Calu3 (cell line): Measurements from ENCODE around the gene DNAH7. TPM values are rescaled to one million over a fixed set of nuclear protein-coding genes. Genes with fewer than 3 reads are reported as not detected.

ENCODE experiments used
- BruUV-seq: library from RNA; stranded (reverse); fragments of 400-500 nt; replicated peaks from 2 replicates; lab custom pipeline; 2021; lab: Mats Ljungman, UMichigan
- CTCF ChIA-PET: fragments of 300-600 bp; sonication (Branson Sonifier 250); formaldehyde crosslinking; loops from one replicate; lab custom pipeline; 2022; ENCODE audit warnings: antibody characterized with exemption; lab: Charles Lee
- DNase-seq: peaks from one replicate; pipeline ENCODE4 v3.0.0; 2022
- H3K27ac Mint-ChIP-seq: one replicate; pipeline ENCODE4 v1.8.0; 2022; ENCODE audit warnings: mixed read lengths; ENCODE audit not compliant: unreplicated experiment
- H3K27me3 Mint-ChIP-seq: one replicate; pipeline ENCODE4 v1.8.0; 2022; ENCODE audit warnings: mixed read lengths; ENCODE audit not compliant: unreplicated experiment
- H3K36me3 Mint-ChIP-seq: one replicate; pipeline ENCODE4 v1.8.0; 2022; ENCODE audit warnings: mild to moderate bottlenecking, moderate library complexity, mixed read lengths; ENCODE audit not compliant: insufficient read depth, unreplicated experiment
- H3K4me1 Mint-ChIP-seq: one replicate; pipeline ENCODE4 v1.8.0; 2022; ENCODE audit warnings: mild to moderate bottlenecking, low read depth, mixed read lengths; ENCODE audit not compliant: unreplicated experiment
- H3K4me3 Mint-ChIP-seq: one replicate; pipeline ENCODE4 v1.8.0; 2022; ENCODE audit warnings: mild to moderate bottlenecking, low read depth, moderate library complexity, mixed read lengths; ENCODE audit not compliant: unreplicated experiment
- H3K9me3 Mint-ChIP-seq: one replicate; pipeline ENCODE4 v1.8.0; 2022; ENCODE audit warnings: low read depth, mixed read lengths; ENCODE audit not compliant: unreplicated experiment
- CTCF ChIP-seq: fragments of 200-600 bp; IDR thresholded peaks from one replicate; pipeline ENCODE4 v1.8.0; 2022; ENCODE audit warnings: antibody characterized with exemption; ENCODE audit not compliant: unreplicated experiment
- intact Hi-C: fragments of 100-400 bp; cut with micrococcal nuclease; formaldehyde crosslinking; loops from one replicate; pipeline ENCODE4 v1.10.0; 2022; ENCODE audit not compliant: unreplicated experiment
- total RNA-seq: library from RNA; stranded (reverse); gene quantifications from 2 replicates; pipeline ENCODE4 v1.2.3, GENCODE V29; 2022

The DNAH7 gene
- total RNA-seq, 1 experiment from 2014 or later: 2.5 TPM

GRCh38 chr2:195903956-195904355 is 164.7 kb downstream of the DNAH7 start:
- Mint-ChIP-seq H3K27me3 (no peaks in the 10 kb centered on the region), H3K4me1 (no peaks in the 10 kb centered on the region), H3K4me3 (no peak overlapping the region), H3K27ac (no peak overlapping the region), H3K9me3 (peaks cover 2% of the 10 kb centered on the region), H3K36me3 (no peaks in the 10 kb centered on the region)
- no peak for TF ChIP-seq CTCF
- intact Hi-C loops: no loop called here
- CTCF ChIA-PET: interaction anchor here (0.5 kb wide), 1 partner anchor 30 kb away, joined by 4 read pairs; no protein-coding TSS in a partner anchor
- BruUV-seq: no TSS peak
- DNase-seq: no peak

- Mint-ChIP-seq H3K27ac (no peak overlapping the region), H3K36me3 (no peaks in the 10 kb centered on the region), H3K4me1 (no peaks in the 10 kb centered on the region), H3K27me3 (no peaks in the 10 kb centered on the region), H3K9me3 (no peaks in the 10 kb centered on the region), H3K4me3 (no peak overlapping the region)
- BruUV-seq: no TSS peak
- no peak for TF ChIP-seq CTCF
- intact Hi-C loops: no loop called here
- DNase-seq: no peak
- CTCF ChIA-PET: no interaction called here
Observed at GRCh38 chr2:195902857-195903256, 165.8 kb downstream of the DNAH7 start.

- no peaks in the 10 kb centered on the region for H3K27me3 Mint-ChIP-seq
- peaks cover 3% of the 10 kb centered on the region for H3K9me3 Mint-ChIP-seq
- no peaks in the 10 kb centered on the region for H3K4me1 Mint-ChIP-seq
- intact Hi-C loops: no loop called here
- no peak for DNase-seq
- no peak overlapping the region for H3K4me3 Mint-ChIP-seq
- H3K27ac Mint-ChIP-seq: no peak overlapping the region
- H3K36me3 Mint-ChIP-seq: no peaks in the 10 kb centered on the region
- no TSS peak for BruUV-seq
- TF ChIP-seq CTCF: no peak
- CTCF ChIA-PET: interaction anchor here (0.6 kb wide), 1 partner anchor 1041 kb away, joined by 3 read pairs; no protein-coding TSS in a partner anchor
Observed at GRCh38 chr2:195899226-195899625, 169.4 kb downstream of the DNAH7 start.

- H3K9me3 Mint-ChIP-seq: peaks cover 3% of the 10 kb centered on the region
- no peak overlapping the region for H3K27ac Mint-ChIP-seq
- intact Hi-C loops: no loop called here
- H3K27me3 Mint-ChIP-seq: no peaks in the 10 kb centered on the region
- CTCF ChIA-PET: interaction anchor here (0.6 kb wide), 1 partner anchor 221 kb away, joined by 4 read pairs; no protein-coding TSS in a partner anchor
- H3K4me1 Mint-ChIP-seq: no peaks in the 10 kb centered on the region
- H3K4me3 Mint-ChIP-seq: no peak overlapping the region
- no peak for DNase-seq
- no peaks in the 10 kb centered on the region for H3K36me3 Mint-ChIP-seq
- BruUV-seq: no TSS peak
- no peak for TF ChIP-seq CTCF
Observed at GRCh38 chr2:195898505-195899191, 170.0 kb downstream of the DNAH7 start.
